ENCODE results near the gene SPRED2. TPM values are rescaled to one million over a fixed set of nuclear protein-coding genes. Genes with fewer than 3 reads are reported as not detected.
A peak's percentile ranks its signal among the peaks of the same experiment; 100 is the strongest.

The SPRED2 gene
- polyA plus RNA-seq, 2 of the 4 experiments (the other 2 are of a cell fraction): 20.6 to 29.3 TPM

- POLR2A ChIA-PET: no interaction called here
- H3K4me2 ChIP-seq: no peak overlapping the region
Observed at GRCh38 chr2:65481961-65482360, 49.6 kb upstream of the SPRED2 start.

GRCh38 chr2:65479524-65479923 is 47.1 kb upstream of the SPRED2 start:
- 52% methylated on average over 12 of the region's 12 CpGs for WGBS (ENCODE audit: missing lambda C conversion rate)
- FAIRE-seq: no peak
- no peak for ATAC-seq
- no peak overlapping the region for H3K4me2 ChIP-seq
- no peak for DNase-seq (ENCODE audit: low read depth in 1 of 2, low spot score in 1 of 2)
- H3K4me1 ChIP-seq: no peaks in the 10 kb centered on the region
- H3K27ac ChIP-seq: no peak overlapping the region
- H3K4me3 ChIP-seq: no peak overlapping the region
- ChIA-PET CTCF (no interaction called here), POLR2A (no interaction called here)
- H3K9me3 ChIP-seq: peaks cover 34% of the 10 kb centered on the region
- TF ChIP-seq EHF (CRISPR knock-in tag; IDR thresholded peaks at IDR 0.05) (no peak), USF2 (IDR thresholded peaks at IDR 0.05) (no peak), REST (IDR thresholded peaks at IDR 0.05) (no peak), ZSCAN20 (CRISPR knock-in tag; IDR thresholded peaks at IDR 0.05) (no peak), POLR2AphosphoS2 (conservative IDR thresholded peaks at IDR 0.05; ENCODE audit: low read length) (no peak), CHD4 (IDR thresholded peaks at IDR 0.05; ENCODE audit: borderline replicate concordance) (no peak), GATA3 (IDR thresholded peaks at IDR 0.05; ENCODE audit: borderline replicate concordance) (no peak), FOSB (CRISPR knock-in tag; IDR thresholded peaks at IDR 0.05) (no peak), HOXB13 (CRISPR knock-in tag; IDR thresholded peaks at IDR 0.05; ENCODE audit: low read depth) (no peak), RAD21 (conservative IDR thresholded peaks at IDR 0.05 in 1 of 2, IDR thresholded peaks at IDR 0.05 in 1 of 2) (no peak), MAX (IDR thresholded peaks at IDR 0.05) (no peak), BCL3 (IDR thresholded peaks at IDR 0.05) (no peak)

More at GRCh38 chr2:65481961-65482360, 49.6 kb upstream of the SPRED2 start:
- ATAC-seq (no peak), FAIRE-seq (no peak), DNase-seq (ENCODE audit: low read depth in 1 of 2, low spot score in 1 of 2) (no peak)
- no peak overlapping the region for H3K4me3 ChIP-seq
- H3K4me1 ChIP-seq: no peaks in the 10 kb centered on the region
- no peak overlapping the region for H3K27ac ChIP-seq
- TF ChIP-seq JUNB (IDR thresholded peaks at IDR 0.05) (no peak), CEBPB (IDR thresholded peaks at IDR 0.05) (peak; percentile 18 to 29; a peak in 1 of 4 replicates)
- H3K9me3 ChIP-seq: peaks cover 23% of the 10 kb centered on the region; the same call in 2 of the 3 replicates
- 100% methylated on average over 2 of the region's 2 CpGs for WGBS (ENCODE audit: missing lambda C conversion rate)
- CTCF ChIA-PET: interaction anchor here (0.6 to 1.3 kb wide), 3 partner anchors 11 to 216 kb away, joined by 3 read pairs; no protein-coding TSS in a partner anchor

GRCh38 chr2:65478498-65479135 is 46.2 kb upstream of the SPRED2 start:
- Histone ChIP-seq H3K4me3 (no peak overlapping the region), H3K27ac (no peak overlapping the region), H3K4me2 (no peak overlapping the region), H3K4me1 (no peaks in the 10 kb centered on the region), H3K9me3 (peaks cover 43% of the 10 kb centered on the region)
- TF ChIP-seq BHLHE40 (IDR thresholded peaks at IDR 0.05; ENCODE audit: low read depth, low read length): no peak
- ChIA-PET POLR2A (no interaction called here), CTCF (interaction anchor here (1.0 to 1.1 kb wide), 3 partner anchors 9 to 20 kb away, joined by 3 to 6 read pairs (median 3); no protein-coding TSS in a partner anchor)
- ATAC-seq (no peak), FAIRE-seq (no peak), DNase-seq (ENCODE audit: low read depth in 1 of 2, low spot score in 1 of 2) (no peak)
- WGBS (ENCODE audit: missing lambda C conversion rate): 35% methylated on average over 7 of the region's 7 CpGs
